ENCODE measurements around the gene NELL1. TPM values are rescaled to one million over a fixed set of nuclear protein-coding genes. Genes with fewer than 3 reads are reported as not detected.

NELL1 gene
- total and polyA plus RNA-seq, 7 donors = 0.34 to 1.1 (median 0.62) TPM; not detected in 3

DNA sequence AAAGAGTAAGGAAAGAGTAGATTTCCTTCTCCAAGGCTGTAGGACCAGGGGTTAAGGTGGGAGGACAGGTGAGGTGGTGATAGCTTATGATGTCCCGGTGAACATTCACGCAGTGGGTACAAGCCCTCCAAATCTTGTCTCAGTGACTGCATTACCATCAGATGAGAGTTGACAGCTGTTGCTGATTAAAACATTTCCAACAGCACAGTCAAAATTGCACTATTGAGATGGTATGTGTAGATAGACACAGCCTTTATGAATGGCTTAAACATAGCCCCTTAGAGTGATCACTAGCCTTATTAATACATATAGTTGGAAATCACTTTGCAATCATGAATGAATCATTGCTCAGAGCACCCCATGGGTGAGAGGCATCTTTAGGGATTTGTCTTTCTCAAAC lies 7.3 kb downstream of the NELL1 start:
- WGBS, 2 donors = 94 to 98% methylated on average over 2 of the region's 2 CpGs
- Histone ChIP-seq H3K27ac (no peak overlapping the region), H3K4me3 (no peak overlapping the region), H3K36me3 (no peaks in the 10 kb centered on the region), H3K9me3 (peaks cover 0 to 3% (median 0%) of the 10 kb centered on the region in 4 donors), H3K4me1 (no peaks in the 10 kb centered on the region), H3K27me3 (peaks cover 0 to 33% (median 8%) of the 10 kb centered on the region in 3 donors)
- no peak for DNase-seq
- intact Hi-C loops (cut with DNase I) = no loop called here
- TF ChIP-seq POLR2A (IDR thresholded peaks at IDR 0.05) (no peak), POLR2AphosphoS5 (IDR thresholded peaks at IDR 0.05) (no peak), EP300 (IDR thresholded peaks at IDR 0.05) (no peak)
- TF ChIP-seq, protein P1, sequence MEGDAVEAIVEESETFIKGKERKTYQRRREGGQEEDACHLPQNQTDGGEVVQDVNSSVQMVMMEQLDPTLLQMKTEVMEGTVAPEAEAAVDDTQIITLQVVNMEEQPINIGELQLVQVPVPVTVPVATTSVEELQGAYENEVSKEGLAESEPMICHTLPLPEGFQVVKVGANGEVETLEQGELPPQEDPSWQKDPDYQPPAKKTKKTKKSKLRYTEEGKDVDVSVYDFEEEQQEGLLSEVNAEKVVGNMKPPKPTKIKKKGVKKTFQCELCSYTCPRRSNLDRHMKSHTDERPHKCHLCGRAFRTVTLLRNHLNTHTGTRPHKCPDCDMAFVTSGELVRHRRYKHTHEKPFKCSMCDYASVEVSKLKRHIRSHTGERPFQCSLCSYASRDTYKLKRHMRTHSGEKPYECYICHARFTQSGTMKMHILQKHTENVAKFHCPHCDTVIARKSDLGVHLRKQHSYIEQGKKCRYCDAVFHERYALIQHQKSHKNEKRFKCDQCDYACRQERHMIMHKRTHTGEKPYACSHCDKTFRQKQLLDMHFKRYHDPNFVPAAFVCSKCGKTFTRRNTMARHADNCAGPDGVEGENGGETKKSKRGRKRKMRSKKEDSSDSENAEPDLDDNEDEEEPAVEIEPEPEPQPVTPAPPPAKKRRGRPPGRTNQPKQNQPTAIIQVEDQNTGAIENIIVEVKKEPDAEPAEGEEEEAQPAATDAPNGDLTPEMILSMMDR (IDR thresholded peaks at IDR 0.05) = no peak

DNA sequence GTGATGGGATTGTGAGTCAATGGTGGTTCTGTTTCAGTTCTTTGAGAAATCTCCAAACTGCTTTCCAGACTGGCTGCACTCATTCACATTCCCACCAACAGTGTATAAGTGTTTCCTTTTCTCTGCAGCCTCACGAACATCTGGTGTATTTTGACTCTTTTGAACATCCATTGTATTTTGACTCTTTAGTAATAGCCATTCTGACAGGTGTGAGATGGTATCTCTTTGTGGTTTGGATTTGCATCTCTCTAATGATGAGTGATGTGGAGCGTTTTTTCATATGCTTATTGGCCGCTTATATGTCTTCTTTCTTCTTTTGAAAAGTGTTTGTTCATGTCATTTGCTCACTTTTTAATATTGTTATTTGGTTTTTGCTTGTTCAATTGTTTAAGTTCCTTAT lies 19.4 kb downstream of the NELL1 start:
- intact Hi-C loops (cut with DNase I) = no loop called here
- Histone ChIP-seq H3K27me3 (no peaks in the 10 kb centered on the region), H3K36me3 (no peaks in the 10 kb centered on the region), H3K9me3 (no peaks in the 10 kb centered on the region), H3K27ac (no peak overlapping the region), H3K4me1 (no peaks in the 10 kb centered on the region), H3K4me3 (no peak overlapping the region)
- 75 to 76% methylated on average over 3 of the region's 3 CpGs for WGBS, 2 donors
- DNase-seq = no peak
- TF ChIP-seq, protein P1 (IDR thresholded peaks at IDR 0.05) = no peak
- TF ChIP-seq EP300 (IDR thresholded peaks at IDR 0.05) = no peak
- no peak for TF ChIP-seq POLR2AphosphoS5 (IDR thresholded peaks at IDR 0.05)
- no peak for TF ChIP-seq POLR2A (IDR thresholded peaks at IDR 0.05)

DNA sequence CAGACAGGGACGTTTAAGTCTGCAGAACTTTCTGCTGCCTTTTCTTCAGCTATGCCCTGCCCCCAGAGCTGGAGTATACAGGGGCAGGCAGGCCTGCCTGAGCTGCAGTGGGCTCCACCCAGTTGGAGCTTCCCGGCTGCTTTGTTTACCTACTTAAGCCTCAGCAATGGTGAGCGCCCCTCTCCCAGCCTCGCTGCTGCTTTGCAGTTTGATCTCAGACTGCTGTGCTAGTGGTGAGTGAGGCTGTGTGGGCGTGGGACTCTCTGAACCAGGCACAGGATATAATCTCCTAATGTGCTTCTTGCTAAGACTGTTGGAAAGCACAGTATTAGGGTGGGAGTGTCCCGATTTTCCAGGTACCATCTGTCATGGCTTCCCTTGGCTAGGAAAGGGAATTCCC lies 38.5 kb downstream of the NELL1 start:
- no peaks in the 10 kb centered on the region for H3K4me1 ChIP-seq
- H3K36me3 ChIP-seq = no peaks in the 10 kb centered on the region
- H3K27me3 ChIP-seq = no peaks in the 10 kb centered on the region
- H3K4me3 ChIP-seq = no peak overlapping the region
- H3K9me3 ChIP-seq = peaks cover 0 to 3% (median 0%) of the 10 kb centered on the region in 4 donors
- TF ChIP-seq POLR2AphosphoS5 (IDR thresholded peaks at IDR 0.05) (no peak), POLR2A (IDR thresholded peaks at IDR 0.05) (no peak), EP300 (IDR thresholded peaks at IDR 0.05) (no peak)
- TF ChIP-seq, protein P1 (IDR thresholded peaks at IDR 0.05) = no peak
- 60 to 67% methylated on average over 6 of the region's 6 CpGs for WGBS, 2 donors
- intact Hi-C loops (cut with DNase I) = no loop called here
- no peak overlapping the region for H3K27ac ChIP-seq
- no peak for DNase-seq

DNA sequence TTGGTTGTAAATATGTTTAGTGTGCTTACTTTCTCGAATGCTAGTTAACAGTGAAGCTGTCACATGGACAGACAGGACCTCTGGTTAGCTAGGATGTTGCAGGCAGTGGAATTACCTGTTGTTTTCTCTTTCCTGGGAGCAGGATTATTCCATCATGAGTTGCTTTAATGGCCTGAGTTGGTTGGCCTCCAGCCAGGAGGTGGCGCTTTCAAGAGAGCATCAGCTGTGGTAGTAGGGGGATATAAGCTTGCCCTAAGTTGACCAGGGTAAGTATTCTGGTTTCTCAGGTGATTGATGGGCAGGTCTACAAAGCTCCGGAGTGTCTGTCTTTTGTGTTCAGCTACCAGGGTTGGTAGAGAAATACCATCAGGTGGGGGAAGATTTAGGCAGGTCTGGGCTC lies 43.5 kb downstream of the NELL1 start:
- Histone ChIP-seq H3K9me3 (peaks cover 0 to 1% (median 0%) of the 10 kb centered on the region in 4 donors), H3K4me1 (no peaks in the 10 kb centered on the region), H3K4me3 (no peak overlapping the region), H3K36me3 (no peaks in the 10 kb centered on the region), H3K27ac (no peak overlapping the region), H3K27me3 (no peaks in the 10 kb centered on the region)
- 75 to 83% methylated on average over 3 of the region's 3 CpGs for WGBS, 2 donors
- no peak for DNase-seq
- intact Hi-C loops (cut with DNase I) = no loop called here
- TF ChIP-seq POLR2A (IDR thresholded peaks at IDR 0.05) (no peak), POLR2AphosphoS5 (IDR thresholded peaks at IDR 0.05) (no peak), EP300 (IDR thresholded peaks at IDR 0.05) (no peak)
- TF ChIP-seq, protein P1 (IDR thresholded peaks at IDR 0.05) = no peak

DNA sequence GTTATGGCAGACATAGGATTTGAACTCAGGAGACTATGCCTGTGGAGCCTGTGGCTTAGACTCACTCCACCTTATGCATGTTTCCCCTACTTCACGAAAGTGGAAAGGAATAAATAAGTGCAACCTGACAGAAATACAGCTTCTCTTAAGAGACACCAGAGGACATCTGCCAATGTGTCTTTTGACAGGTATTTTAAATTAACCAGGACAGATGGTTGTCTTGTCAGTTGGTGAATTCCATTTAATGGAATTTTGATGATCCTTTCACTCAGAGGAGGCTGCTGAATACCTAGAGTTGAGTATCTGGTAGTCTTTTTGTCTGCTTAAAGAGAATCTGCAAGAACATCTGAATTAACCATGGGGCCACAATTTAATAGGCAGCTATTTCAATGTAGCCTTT lies 46.1 kb downstream of the NELL1 start:
- no peaks in the 10 kb centered on the region for H3K9me3 ChIP-seq
- no peak for DNase-seq
- H3K27ac ChIP-seq = no peak overlapping the region
- H3K4me1 ChIP-seq = no peaks in the 10 kb centered on the region
- H3K36me3 ChIP-seq = no peaks in the 10 kb centered on the region
- 59 to 71% methylated on average over 1 of the region's 1 CpG for WGBS, 2 donors
- H3K4me3 ChIP-seq = no peak overlapping the region
- intact Hi-C loops (cut with DNase I) = no loop called here
- no peak for TF ChIP-seq EP300 (IDR thresholded peaks at IDR 0.05)
- TF ChIP-seq POLR2A (IDR thresholded peaks at IDR 0.05) = no peak
- TF ChIP-seq, protein P1 (IDR thresholded peaks at IDR 0.05) = no peak
- TF ChIP-seq POLR2AphosphoS5 (IDR thresholded peaks at IDR 0.05) = no peak
- no peaks in the 10 kb centered on the region for H3K27me3 ChIP-seq
